Vein endothelial cell (primary cell): Measurements from ENCODE around the gene OFD1. TPM values are rescaled to one million over a fixed set of nuclear protein-coding genes. Genes with fewer than 3 reads are reported as not detected.

Experiments used
- total RNA-seq: library from RNA; depleted of rRNA; stranded (reverse); fragments of >200 nt; gene quantifications from 2 replicates; pipeline ENCODE4 v1.2.3, GENCODE V29; 2012

OFD1 gene, protein sequence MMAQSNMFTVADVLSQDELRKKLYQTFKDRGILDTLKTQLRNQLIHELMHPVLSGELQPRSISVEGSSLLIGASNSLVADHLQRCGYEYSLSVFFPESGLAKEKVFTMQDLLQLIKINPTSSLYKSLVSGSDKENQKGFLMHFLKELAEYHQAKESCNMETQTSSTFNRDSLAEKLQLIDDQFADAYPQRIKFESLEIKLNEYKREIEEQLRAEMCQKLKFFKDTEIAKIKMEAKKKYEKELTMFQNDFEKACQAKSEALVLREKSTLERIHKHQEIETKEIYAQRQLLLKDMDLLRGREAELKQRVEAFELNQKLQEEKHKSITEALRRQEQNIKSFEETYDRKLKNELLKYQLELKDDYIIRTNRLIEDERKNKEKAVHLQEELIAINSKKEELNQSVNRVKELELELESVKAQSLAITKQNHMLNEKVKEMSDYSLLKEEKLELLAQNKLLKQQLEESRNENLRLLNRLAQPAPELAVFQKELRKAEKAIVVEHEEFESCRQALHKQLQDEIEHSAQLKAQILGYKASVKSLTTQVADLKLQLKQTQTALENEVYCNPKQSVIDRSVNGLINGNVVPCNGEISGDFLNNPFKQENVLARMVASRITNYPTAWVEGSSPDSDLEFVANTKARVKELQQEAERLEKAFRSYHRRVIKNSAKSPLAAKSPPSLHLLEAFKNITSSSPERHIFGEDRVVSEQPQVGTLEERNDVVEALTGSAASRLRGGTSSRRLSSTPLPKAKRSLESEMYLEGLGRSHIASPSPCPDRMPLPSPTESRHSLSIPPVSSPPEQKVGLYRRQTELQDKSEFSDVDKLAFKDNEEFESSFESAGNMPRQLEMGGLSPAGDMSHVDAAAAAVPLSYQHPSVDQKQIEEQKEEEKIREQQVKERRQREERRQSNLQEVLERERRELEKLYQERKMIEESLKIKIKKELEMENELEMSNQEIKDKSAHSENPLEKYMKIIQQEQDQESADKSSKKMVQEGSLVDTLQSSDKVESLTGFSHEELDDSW
- total RNA-seq = 9.1 and 12.0 TPM in 2 replicates

DNA sequence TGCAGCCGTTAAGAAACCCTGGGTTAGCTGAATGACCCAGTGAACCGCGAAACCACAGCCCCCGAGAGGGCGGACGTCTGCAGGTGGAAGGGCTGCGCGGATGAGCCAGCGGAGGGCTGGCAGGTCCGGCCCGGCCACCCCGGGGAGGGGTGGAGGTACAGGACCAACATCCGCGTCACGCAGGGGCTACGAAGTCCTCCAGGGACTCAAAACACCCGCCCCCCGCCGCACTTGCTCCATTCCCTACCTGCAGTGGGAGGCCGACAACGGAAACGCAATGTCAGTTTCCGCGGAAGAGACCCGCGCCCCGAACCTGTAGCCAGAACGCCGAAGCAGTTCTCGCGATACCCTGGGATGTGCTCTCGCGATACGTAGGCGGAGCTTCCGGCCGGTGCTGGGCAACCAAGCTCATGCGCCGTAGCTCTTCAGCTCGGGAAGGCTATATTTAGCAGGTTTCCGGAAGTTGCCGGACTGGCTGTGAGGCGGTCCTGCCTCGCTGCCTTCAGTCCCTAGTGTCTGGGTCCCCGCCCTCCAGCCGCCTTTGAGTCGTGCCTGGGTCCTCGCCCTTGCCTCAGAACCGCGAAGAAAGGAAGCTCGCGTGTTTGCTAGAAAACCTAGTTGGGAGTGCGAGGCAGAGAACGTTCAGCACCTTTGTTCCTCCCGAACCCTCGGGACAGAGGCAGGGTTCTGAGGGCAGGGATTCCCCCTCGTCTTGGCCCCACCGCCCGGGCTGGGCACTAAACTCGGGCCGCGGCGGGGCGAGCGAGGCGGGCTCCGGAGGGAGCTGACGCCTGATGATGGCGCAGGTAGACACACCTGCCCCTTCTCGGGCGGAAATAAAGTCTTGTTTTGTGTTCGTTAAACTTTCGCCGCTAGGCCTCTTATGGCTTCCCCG lies at the start of gene OFD1, which contains the start of gene TRAPPC2:
Gene OFD1, plus strand, starts transcription at position 471 of the 895 bp plus-strand sequence. Its CDS starts 324 bp downstream, at position 795.
Gene TRAPPC2, minus strand, starts transcription at position 343 of the 895 bp plus-strand sequence. CDS start 14,657 bp downstream, outside the sequence.

DNA sequence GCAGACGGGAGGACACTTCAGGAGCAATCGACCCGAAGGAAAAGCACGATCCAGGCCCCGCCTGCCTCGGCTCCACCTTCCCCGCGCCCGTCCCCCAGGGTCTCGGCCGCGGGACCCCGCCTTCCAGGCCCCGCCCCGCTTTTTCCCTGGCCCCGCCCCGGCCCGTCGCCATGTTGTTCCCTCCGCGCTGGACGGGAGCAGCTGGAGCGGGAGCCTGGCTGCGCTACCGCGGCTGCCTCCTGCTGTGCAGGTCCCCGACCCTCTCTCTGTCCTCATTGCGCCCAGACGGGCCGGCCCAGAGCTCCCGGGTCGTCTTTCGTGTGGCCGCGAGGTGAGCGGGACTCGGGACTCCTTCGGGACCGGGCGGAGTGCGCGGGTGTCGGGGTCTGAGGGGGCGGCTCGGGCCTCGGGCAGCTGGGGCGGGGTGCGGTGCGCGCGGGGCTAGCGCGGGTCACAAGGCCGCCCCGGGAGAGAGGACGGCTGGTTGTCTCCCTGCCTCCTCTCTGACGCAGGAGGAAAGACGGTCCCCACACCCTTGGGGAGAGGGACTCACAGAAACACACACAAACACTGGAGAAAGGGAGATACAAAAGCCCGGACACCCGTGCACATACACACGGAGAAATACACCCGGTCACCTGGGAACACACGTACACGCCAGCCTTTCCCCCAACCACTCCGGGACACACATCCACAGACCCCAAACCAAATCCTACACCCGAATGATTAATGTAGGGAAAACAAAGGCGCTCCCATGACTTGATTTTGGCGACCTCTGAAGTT lies 45.4 kb upstream of the OFD1 start, which contains the start of gene RAB9A:
Gene RAB9A, plus strand, starts transcription at position 171 of the 783 bp plus-strand sequence. CDS start 19,619 bp downstream, outside the sequence.

DNA sequence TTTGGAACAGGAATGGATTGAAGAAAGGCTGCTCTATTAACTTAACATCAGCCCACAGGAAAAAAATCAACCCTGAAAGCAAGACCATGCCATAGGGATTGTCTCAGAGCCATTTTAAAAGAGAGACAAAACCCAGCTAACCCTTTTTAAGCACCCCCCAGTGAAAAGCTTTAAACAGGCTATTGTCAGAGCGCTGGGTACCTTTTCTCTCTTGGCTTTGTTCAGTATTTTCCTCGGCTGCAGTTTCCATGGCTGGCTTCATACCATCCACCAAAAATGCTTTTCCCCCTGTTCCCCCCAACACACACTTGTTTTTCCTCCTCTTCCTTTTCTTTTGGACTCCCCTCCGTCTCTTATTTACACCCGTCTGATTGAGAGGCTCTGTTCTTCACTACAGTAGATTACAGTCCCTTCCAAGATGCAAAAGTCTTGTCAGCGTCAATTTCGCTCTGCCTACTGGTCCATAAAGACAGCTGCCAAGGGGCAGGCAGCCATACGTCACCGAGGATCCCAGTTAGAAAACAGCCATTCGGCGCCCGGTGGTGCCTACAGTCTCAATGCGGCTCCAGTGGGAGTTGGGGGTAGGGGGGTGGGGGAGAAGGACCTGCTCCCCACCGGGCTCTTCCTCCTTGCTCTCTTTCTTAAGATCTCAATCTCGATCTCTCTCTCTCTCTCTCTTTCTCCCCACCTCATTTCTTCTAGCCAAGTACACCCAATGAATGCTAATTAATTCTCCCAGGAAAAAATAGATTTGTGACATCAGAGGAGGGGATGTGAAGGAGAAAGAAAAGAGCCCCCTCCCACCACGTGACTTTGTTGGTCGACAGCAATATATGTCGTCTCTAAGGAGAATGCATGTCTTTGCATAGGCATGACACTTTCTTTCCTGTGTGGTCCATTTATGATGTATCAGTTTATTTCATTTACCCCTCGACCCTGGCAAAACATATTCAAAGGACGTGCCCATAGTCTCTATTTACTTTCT lies 82.4 kb downstream of the OFD1 start, which contains the start of gene GPM6B:
Gene GPM6B, minus strand, starts transcription at position 451 of the 985 bp plus-strand sequence. Its CDS starts 189 bp downstream, at position 262.

Other genes with a start within 250 kb of the OFD1 start
- gene EGFL6, start 165.1 kb upstream of the OFD1 start, total RNA-seq = not detected in 2 replicates
- 1.3 and 2.2 TPM in 2 replicates for gene TCEANC, start 81.6 kb upstream of the OFD1 start, total RNA-seq
- 13.4 and 23.1 TPM in 2 replicates for gene RAB9A, start 45.6 kb upstream of the OFD1 start, total RNA-seq
- gene TRAPPC2, start 128 bp upstream of the OFD1 start, total RNA-seq = 13.4 and 14.1 TPM in 2 replicates
- under 0.01 and 0.33 TPM in 2 replicates for gene GPM6B, start 82.3 kb downstream of the OFD1 start, total RNA-seq